ENCODE measurements around the gene GARIN5B. TPM values are rescaled to one million over a fixed set of nuclear protein-coding genes. Genes with fewer than 3 reads are reported as not detected.

The GARIN5B gene
- polyA plus RNA-seq, 1 donor from 2014 or later, result not detected

GRCh38 chr19:55365964-55366363 is 2.9 kb upstream of the GARIN5B start:
- no peak overlapping the region for H3K27ac ChIP-seq (ENCODE audit: low read length)
- TF ChIP-seq POLR2AphosphoS5 (IDR thresholded peaks at IDR 0.05) (no peak), EZH2 (IDR thresholded peaks at IDR 0.05; ENCODE audit: borderline replicate concordance, insufficient read depth, low read length, poor library complexity, severe bottlenecking) (no peak), CTCF (IDR thresholded peaks at IDR 0.05; ENCODE audit: poor library complexity, severe bottlenecking) (no peak), EP300 (conservative IDR thresholded peaks at IDR 0.05; ENCODE audit: poor library complexity, severe bottlenecking) (no peak), MXI1 (conservative IDR thresholded peaks at IDR 0.05; ENCODE audit: poor library complexity, severe bottlenecking) (no peak), TAF1 (IDR thresholded peaks at IDR 0.05; ENCODE audit: low read depth) (no peak), SMC3 (conservative IDR thresholded peaks at IDR 0.05; ENCODE audit: poor library complexity) (no peak), RAD21 (conservative IDR thresholded peaks at IDR 0.05) (no peak)
- TF ChIP-seq, protein P1, sequence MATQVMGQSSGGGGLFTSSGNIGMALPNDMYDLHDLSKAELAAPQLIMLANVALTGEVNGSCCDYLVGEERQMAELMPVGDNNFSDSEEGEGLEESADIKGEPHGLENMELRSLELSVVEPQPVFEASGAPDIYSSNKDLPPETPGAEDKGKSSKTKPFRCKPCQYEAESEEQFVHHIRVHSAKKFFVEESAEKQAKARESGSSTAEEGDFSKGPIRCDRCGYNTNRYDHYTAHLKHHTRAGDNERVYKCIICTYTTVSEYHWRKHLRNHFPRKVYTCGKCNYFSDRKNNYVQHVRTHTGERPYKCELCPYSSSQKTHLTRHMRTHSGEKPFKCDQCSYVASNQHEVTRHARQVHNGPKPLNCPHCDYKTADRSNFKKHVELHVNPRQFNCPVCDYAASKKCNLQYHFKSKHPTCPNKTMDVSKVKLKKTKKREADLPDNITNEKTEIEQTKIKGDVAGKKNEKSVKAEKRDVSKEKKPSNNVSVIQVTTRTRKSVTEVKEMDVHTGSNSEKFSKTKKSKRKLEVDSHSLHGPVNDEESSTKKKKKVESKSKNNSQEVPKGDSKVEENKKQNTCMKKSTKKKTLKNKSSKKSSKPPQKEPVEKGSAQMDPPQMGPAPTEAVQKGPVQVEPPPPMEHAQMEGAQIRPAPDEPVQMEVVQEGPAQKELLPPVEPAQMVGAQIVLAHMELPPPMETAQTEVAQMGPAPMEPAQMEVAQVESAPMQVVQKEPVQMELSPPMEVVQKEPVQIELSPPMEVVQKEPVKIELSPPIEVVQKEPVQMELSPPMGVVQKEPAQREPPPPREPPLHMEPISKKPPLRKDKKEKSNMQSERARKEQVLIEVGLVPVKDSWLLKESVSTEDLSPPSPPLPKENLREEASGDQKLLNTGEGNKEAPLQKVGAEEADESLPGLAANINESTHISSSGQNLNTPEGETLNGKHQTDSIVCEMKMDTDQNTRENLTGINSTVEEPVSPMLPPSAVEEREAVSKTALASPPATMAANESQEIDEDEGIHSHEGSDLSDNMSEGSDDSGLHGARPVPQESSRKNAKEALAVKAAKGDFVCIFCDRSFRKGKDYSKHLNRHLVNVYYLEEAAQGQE (IDR thresholded peaks at IDR 0.05; ENCODE audit: borderline replicate concordance), result no peak
- no peaks in the 10 kb centered on the region for H3F3A ChIP-seq (ENCODE audit: insufficient read depth, low read length, poor library complexity, severe bottlenecking)
- H3K9me3 ChIP-seq (ENCODE audit: low read length), result no peaks in the 10 kb centered on the region
- no peaks in the 10 kb centered on the region for H3K9me2 ChIP-seq (ENCODE audit: insufficient read depth, low read length)
- no peak overlapping the region for H3K9ac ChIP-seq (ENCODE audit: low read length)
- no peaks in the 10 kb centered on the region for H3K36me3 ChIP-seq (ENCODE audit: insufficient read depth, low read length)
- H4K20me1 ChIP-seq (ENCODE audit: insufficient read depth), result no peaks in the 10 kb centered on the region
- peaks cover 31% of the 10 kb centered on the region for H3K27me3 ChIP-seq (ENCODE audit: insufficient read depth, low read depth, low read length)
- H2AFZ ChIP-seq (ENCODE audit: low read depth, low read length), result no peak overlapping the region
- H3K4me3 ChIP-seq (ENCODE audit: low read length), result no peak overlapping the region
- H3K4me2 ChIP-seq (ENCODE audit: low read length), result no peak overlapping the region
- no peaks in the 10 kb centered on the region for H3K79me2 ChIP-seq (replicated peaks; ENCODE audit: insufficient read depth, low read length)

DNA sequence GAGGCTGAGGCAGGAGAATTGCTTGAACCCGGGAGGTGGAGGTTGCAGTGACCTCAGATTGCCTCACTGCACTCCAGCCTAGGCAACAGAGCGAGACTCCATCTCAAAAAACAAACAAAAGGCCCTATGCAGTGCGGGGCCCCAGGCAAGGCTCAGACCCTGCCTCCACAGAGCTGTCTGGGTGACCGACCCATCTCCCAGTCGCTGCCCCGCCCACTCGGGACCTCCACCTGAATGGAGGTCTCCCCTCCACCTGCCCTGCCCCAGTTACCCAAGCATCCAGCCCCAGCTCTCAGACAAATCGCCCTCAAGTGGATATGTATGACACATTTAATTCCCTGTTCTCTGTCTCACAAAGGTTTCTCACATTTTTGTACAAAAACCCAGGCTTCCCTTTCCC is 2.2 kb upstream of the GARIN5B start:
- Histone ChIP-seq H3K27me3 (ENCODE audit: insufficient read depth, low read depth, low read length) (peaks cover 25% of the 10 kb centered on the region), H3K9me2 (ENCODE audit: insufficient read depth, low read length) (no peaks in the 10 kb centered on the region), H3K79me2 (replicated peaks; ENCODE audit: insufficient read depth, low read length) (no peaks in the 10 kb centered on the region)

More for the DNA sequence above, 2.2 kb upstream of the GARIN5B start:
- Histone ChIP-seq H3K9ac (ENCODE audit: low read length) (no peak overlapping the region), H3K9me3 (ENCODE audit: low read length) (no peaks in the 10 kb centered on the region), H2AFZ (ENCODE audit: low read depth, low read length) (no peak overlapping the region), H3K27ac (ENCODE audit: low read length) (no peak overlapping the region), H4K20me1 (ENCODE audit: insufficient read depth) (no peaks in the 10 kb centered on the region), H3K36me3 (ENCODE audit: insufficient read depth, low read length) (no peaks in the 10 kb centered on the region), H3K4me3 (ENCODE audit: low read length) (no peak overlapping the region), H3F3A (ENCODE audit: insufficient read depth, low read length, poor library complexity, severe bottlenecking) (no peaks in the 10 kb centered on the region), H3K4me2 (ENCODE audit: low read length) (no peak overlapping the region)
- TF ChIP-seq EP300 (conservative IDR thresholded peaks at IDR 0.05; ENCODE audit: poor library complexity, severe bottlenecking) (no peak), EZH2 (IDR thresholded peaks at IDR 0.05; ENCODE audit: borderline replicate concordance, insufficient read depth, low read length, poor library complexity, severe bottlenecking) (no peak), MXI1 (conservative IDR thresholded peaks at IDR 0.05; ENCODE audit: poor library complexity, severe bottlenecking) (no peak), SMC3 (conservative IDR thresholded peaks at IDR 0.05; ENCODE audit: poor library complexity) (no peak), TAF1 (IDR thresholded peaks at IDR 0.05; ENCODE audit: low read depth) (no peak), POLR2AphosphoS5 (IDR thresholded peaks at IDR 0.05) (no peak), CTCF (IDR thresholded peaks at IDR 0.05; ENCODE audit: poor library complexity, severe bottlenecking) (no peak)
- TF ChIP-seq, protein P1 (IDR thresholded peaks at IDR 0.05; ENCODE audit: borderline replicate concordance), result no peak
